Sigmoid colon (tissue), 4 donors: ENCODE results near the gene IQCK.

ENCODE experiments used
- POLR2A ChIP-seq, 2 donors: fragments of 450-650 bp; IDR thresholded peaks; one replicate each; pipeline ENCODE4 v1.6.1; 2016; ENCODE audit warnings: antibody characterized with exemption in 2 of 2, mild to moderate bottlenecking in 2 of 2, moderate library complexity in 2 of 2
- POLR2AphosphoS5 ChIP-seq, 4 donors: sonication (generic); formaldehyde crosslinking; IDR thresholded peaks; one replicate each; pipeline ENCODE4 v1.6.1; 2017; ENCODE audit warnings: antibody characterized with exemption in 4 of 4
- TF ChIP-seq, protein P1 (sequence below), 4 experiments: fragments of 450-650 bp in 3 of 4; fragments of 200-600 bp in 1 of 4; IDR thresholded peaks; one replicate each; pipeline ENCODE4 v1.5.1; 2016 to 2019; ENCODE audit warnings: antibody characterized with exemption in 4 of 4, mild to moderate bottlenecking in 3 of 4, moderate library complexity in 2 of 4

DNA sequence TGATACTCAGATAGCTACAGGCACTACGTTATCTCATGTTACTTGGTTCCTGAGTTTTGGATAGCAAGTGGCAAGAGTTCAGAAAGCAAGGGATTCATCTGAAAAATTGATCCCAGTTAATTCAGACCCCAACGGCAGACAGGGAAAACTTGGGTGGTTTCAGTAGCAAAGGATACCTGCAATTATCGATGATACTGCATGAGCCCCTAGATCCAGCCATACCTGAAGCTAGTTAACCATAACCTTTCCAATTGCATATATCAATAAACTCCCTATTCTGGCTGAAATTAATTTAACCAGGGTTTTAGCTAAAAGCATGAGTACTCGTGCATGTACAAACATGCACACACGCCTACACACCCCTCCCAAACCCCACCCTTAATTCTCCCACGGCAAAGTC, 4.4 kb upstream of the IQCK start:
- TF ChIP-seq, protein P1, sequence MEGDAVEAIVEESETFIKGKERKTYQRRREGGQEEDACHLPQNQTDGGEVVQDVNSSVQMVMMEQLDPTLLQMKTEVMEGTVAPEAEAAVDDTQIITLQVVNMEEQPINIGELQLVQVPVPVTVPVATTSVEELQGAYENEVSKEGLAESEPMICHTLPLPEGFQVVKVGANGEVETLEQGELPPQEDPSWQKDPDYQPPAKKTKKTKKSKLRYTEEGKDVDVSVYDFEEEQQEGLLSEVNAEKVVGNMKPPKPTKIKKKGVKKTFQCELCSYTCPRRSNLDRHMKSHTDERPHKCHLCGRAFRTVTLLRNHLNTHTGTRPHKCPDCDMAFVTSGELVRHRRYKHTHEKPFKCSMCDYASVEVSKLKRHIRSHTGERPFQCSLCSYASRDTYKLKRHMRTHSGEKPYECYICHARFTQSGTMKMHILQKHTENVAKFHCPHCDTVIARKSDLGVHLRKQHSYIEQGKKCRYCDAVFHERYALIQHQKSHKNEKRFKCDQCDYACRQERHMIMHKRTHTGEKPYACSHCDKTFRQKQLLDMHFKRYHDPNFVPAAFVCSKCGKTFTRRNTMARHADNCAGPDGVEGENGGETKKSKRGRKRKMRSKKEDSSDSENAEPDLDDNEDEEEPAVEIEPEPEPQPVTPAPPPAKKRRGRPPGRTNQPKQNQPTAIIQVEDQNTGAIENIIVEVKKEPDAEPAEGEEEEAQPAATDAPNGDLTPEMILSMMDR (IDR thresholded peaks at IDR 0.05), result no peak
- TF ChIP-seq POLR2AphosphoS5 (IDR thresholded peaks at IDR 0.05), result no peak
- no peak for TF ChIP-seq POLR2A (IDR thresholded peaks at IDR 0.05)
